Mucosa of rectum (tissue), 2 donors: Measurements from ENCODE around the gene NUP188.
A peak's percentile ranks its signal among the peaks of the same experiment; 100 is the strongest.

Experiments used
- H3K27ac ChIP-seq, 2 donors: one replicate each; pipeline ENCODE4 v1.7.0; 2013; ENCODE audit warnings: inconsistent platforms in 2 of 2, low read depth in 2 of 2, low read length in 2 of 2
- H3K27me3 ChIP-seq, 2 donors: one replicate each; pipeline ENCODE4 v1.7.0; 2013; ENCODE audit warnings: low read length in 2 of 2; ENCODE audit not compliant: control insufficient read depth in 2 of 2, insufficient read depth in 2 of 2
- H3K36me3 ChIP-seq, 2 donors: one replicate each; pipeline ENCODE4 v1.7.0; 2013; ENCODE audit warnings: low read length in 2 of 2; ENCODE audit not compliant: control insufficient read depth in 2 of 2, insufficient read depth in 2 of 2
- H3K4me1 ChIP-seq, 2 donors: one replicate each; pipeline ENCODE4 v1.7.0; 2013; ENCODE audit warnings: low read length in 2 of 2, mild to moderate bottlenecking in 1 of 2; ENCODE audit not compliant: control insufficient read depth in 2 of 2, insufficient read depth in 2 of 2
- H3K4me3 ChIP-seq, 2 donors: one replicate each; pipeline ENCODE4 v1.7.0; 2013; ENCODE audit warnings: low read length in 2 of 2
- H3K9ac ChIP-seq, 2 donors: one replicate each; pipeline ENCODE4 v1.7.0; 2013; ENCODE audit warnings: low read length in 2 of 2, low read depth in 1 of 2, mild to moderate bottlenecking in 1 of 2
- H3K9me3 ChIP-seq, 2 donors: one replicate each; pipeline ENCODE4 v1.7.0; 2013; ENCODE audit warnings: low read length in 2 of 2; ENCODE audit not compliant: control insufficient read depth in 2 of 2
- donor health status: healthy.
- donor health status: Normal muscosa, but diverticular disease.

The NUP188 gene

DNA sequence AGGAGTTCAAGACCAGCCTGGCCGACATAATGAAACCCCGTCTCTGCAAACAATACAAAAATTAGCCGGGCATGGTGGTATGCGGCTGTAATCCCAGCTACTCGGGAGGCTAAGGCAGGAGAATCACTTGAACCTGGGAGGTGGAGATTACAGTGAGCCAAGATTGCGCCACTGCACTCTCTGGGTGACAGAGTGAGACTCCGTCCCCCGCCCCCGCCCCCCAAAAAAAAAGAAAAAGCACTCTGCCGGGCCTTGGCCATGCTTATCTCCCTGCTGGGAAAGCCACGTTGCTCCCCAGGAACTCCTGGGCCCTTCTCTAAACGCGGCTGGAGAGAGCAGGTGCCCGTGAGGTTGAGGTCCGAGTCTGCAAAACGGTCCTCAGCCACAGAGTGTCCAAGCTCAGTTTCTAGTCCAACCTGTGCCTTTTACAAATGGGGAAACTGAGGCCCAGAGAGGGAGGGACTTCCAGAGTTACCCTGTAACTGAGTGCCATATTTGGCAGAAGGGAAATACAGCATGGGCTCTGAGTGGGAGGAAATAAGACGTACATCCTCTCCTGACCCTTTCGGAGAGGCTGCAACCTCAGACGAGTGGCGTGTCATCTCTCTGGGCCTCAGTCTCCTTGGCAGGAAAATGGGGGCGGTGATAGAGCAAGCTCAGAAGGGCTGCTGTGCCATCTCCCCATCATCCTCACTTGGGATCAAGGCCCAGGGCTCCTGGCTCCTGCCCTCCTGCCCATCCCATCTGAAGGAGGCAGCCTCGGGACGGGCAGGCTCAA, 33.3 kb upstream of the NUP188 start:
- Histone ChIP-seq H3K27ac (no peak overlapping the region), H3K27me3 (no peaks in the 10 kb centered on the region), H3K9ac (no peak overlapping the region), H3K4me3 (no peak overlapping the region), H3K36me3 (peaks cover 18 to 19% of the 10 kb centered on the region in 2 donors), H3K4me1 (peaks cover 2 to 13% of the 10 kb centered on the region in 2 donors), H3K9me3 (no peaks in the 10 kb centered on the region)

DNA sequence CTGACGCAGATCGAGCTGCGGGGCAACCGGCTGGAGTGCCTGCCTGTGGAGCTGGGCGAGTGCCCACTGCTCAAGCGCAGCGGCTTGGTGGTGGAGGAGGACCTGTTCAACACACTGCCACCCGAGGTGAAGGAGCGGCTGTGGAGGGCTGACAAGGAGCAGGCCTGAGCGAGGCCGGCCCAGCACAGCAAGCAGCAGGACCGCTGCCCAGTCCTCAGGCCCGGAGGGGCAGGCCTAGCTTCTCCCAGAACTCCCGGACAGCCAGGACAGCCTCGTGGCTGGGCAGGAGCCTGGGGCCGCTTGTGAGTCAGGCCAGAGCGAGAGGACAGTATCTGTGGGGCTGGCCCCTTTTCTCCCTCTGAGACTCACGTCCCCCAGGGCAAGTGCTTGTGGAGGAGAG, 31.3 kb upstream of the NUP188 start:
- Histone ChIP-seq H3K36me3 (peaks cover 10 to 11% of the 10 kb centered on the region in 2 donors), H3K27me3 (no peaks in the 10 kb centered on the region), H3K4me1 (peaks cover 2 to 13% of the 10 kb centered on the region in 2 donors), H3K9ac (no peak overlapping the region), H3K9me3 (no peaks in the 10 kb centered on the region), H3K4me3 (no peak overlapping the region), H3K27ac (peak overlapping the region; percentile 48 to 73)

DNA sequence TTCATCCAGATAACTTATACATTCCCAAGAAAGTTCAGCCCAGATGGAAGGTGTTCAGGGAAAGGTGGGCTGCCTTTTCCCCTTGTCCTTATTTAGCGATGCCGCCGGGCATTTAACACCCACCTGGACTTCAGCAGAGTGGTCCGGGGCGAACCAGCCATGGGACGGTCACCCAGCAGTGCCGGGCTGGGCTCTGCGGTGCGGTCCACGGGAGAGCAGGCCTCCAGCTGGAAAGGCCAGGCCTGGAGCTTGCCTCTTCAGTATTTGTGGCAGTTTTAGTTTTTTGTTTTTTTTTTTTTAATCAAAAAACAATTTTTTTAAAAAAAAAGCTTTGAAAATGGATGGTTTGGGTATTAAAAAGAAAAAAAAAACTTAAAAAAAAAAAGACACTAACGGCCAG, 30.8 kb upstream of the NUP188 start:
- Histone ChIP-seq H3K4me3 (no peak overlapping the region), H3K9me3 (no peaks in the 10 kb centered on the region), H3K27ac (peak overlapping the region; percentile 48 to 73), H3K4me1 (peaks cover 2 to 12% of the 10 kb centered on the region in 2 donors), H3K27me3 (no peaks in the 10 kb centered on the region), H3K36me3 (peaks cover 10 to 11% of the 10 kb centered on the region in 2 donors), H3K9ac (peak overlapping the region in 1 of 2 donors; percentile 35)

DNA sequence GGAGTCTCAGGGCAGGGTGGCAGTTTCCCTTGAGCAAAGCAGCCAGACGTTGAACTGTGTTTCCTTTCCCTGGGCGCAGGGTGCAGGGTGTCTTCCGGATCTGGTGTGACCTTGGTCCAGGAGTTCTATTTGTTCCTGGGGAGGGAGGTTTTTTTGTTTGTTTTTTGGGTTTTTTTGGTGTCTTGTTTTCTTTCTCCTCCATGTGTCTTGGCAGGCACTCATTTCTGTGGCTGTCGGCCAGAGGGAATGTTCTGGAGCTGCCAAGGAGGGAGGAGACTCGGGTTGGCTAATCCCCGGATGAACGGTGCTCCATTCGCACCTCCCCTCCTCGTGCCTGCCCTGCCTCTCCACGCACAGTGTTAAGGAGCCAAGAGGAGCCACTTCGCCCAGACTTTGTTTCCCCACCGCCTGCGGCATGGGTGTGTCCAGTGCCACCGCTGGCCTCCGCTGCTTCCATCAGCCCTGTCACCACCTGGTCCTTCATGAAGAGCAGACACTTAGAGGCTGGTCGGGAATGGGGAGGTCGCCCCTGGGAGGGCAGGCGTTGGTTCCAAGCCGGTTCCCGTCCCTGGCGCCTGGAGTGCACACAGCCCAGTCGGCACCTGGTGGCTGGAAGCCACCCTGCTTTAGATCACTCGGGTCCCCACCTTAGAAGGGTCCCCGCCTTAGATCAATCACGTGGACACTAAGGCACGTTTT, 30.2 kb upstream of the NUP188 start:
- peak overlapping the region; percentile 18 to 44 for H3K27ac ChIP-seq
- H3K4me1 ChIP-seq: peaks cover 2 to 8% of the 10 kb centered on the region in 2 donors
- H3K36me3 ChIP-seq: peaks cover 10 to 11% of the 10 kb centered on the region in 2 donors
- H3K9me3 ChIP-seq: no peaks in the 10 kb centered on the region
- H3K4me3 ChIP-seq: no peak overlapping the region
- H3K27me3 ChIP-seq: no peaks in the 10 kb centered on the region
- H3K9ac ChIP-seq: no peak overlapping the region

DNA sequence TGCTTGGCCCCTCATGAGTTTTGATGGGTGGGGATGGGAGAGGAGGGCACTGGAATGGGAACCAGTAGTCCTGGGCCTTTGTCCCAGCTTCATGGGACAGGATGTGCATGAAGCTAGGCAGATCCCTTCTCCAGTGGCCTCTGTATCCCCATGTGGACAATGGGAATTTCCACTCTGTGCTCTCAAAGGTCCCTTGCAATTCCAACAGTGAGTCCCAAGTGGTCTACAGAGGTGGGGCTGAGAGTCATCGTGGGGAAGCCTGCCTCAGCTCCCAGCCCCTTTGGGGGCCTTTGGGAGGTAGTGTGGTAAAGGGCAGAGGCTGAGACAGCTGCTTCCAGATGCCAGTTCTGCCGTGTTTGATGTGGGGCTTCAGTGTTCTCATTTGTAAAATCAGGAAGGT, 28.6 kb upstream of the NUP188 start:
- Histone ChIP-seq H3K27me3 (no peaks in the 10 kb centered on the region), H3K36me3 (peaks cover 8 to 10% of the 10 kb centered on the region in 2 donors), H3K27ac (no peak overlapping the region), H3K4me3 (no peak overlapping the region), H3K4me1 (peaks cover 2 to 4% of the 10 kb centered on the region in 2 donors), H3K9me3 (no peaks in the 10 kb centered on the region), H3K9ac (no peak overlapping the region)

DNA sequence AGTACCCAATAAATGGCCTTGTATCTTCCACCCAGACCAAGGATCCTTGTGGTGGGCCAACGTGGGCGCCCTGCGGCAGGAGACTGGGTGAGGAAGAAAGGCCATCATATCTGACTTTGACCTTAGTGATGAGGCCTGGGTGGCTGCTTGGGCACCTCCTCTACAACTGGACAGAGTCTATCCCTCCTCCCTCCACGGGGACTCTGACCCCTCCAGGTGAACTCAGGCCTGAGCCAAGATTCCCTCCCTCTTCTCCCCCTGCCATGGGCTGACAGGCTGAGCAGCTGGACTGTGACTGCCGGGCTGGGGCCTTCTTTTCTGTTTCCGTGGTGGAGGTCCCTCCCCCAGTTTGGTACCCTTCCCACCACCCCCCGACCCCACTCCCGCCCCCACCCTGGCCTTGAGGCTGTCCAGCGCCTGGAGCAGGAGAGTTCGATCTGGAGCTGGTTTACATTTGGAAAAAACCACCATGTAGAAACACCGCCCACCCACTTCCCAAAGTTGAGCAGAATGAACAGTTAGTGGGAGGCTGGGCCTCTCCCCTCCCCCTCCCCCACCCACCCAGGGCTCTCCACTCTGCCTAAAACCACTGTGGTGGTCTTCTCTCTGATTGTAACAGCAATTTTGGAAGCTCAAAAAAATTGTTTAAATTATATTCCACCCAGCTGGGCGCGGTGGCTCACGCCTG, 28.0 kb upstream of the NUP188 start:
- peaks cover 2 to 4% of the 10 kb centered on the region in 2 donors for H3K4me1 ChIP-seq
- H3K36me3 ChIP-seq: peaks cover 8 to 10% of the 10 kb centered on the region in 2 donors
- H3K27me3 ChIP-seq: no peaks in the 10 kb centered on the region
- H3K27ac ChIP-seq: no peak overlapping the region
- H3K9me3 ChIP-seq: no peaks in the 10 kb centered on the region
- no peak overlapping the region for H3K4me3 ChIP-seq
- no peak overlapping the region for H3K9ac ChIP-seq

DNA sequence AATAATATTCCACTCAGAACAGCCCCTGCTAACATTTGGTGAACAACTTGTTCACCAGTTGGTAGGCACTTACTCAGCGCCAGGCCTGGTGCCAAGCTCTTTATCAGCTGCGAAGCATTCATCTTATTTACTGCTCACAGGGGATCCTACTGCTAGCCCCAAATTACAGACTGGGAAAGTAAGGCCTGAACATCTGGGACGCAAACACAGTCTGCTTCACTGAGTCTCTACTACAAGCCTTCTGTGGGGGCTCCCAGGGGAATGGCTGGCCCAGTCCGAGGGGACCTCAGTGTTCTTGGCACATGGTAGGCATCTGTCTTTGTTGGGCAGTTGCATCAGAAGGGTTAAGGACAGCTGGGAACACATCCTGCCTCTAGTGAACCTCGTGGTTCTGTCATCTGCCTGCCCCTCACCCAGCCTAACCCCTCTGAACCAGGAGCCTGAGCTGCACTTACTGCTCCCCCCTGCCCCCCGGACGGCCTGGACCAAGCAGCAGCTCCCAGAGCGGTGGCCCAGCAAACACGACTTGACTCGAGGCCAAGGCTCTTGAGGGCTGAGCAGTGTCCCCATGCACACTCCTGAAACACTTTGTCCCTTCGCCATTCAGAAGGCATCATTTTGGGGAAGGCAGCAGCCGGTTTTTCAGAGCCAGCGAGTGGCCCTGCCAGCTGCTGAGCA, 27.0 kb upstream of the NUP188 start, which contains the start of gene PHYHD1:
Gene PHYHD1 (plus strand): TSS at position 602 of the 678 bp plus-strand sequence. CDS start 1,342 bp downstream, outside the sequence.
- Histone ChIP-seq H3K4me3 (peak within 1 kb of the TSS in 1 of 2 donors; percentile 59), H3K9ac (peak within 1 kb of the TSS; percentile 44 to 63), H3K27ac (peak within 1 kb of the TSS; percentile 38 to 61), H3K9me3 (no peaks in the 10 kb centered on the region), H3K27me3 (no peaks in the 10 kb centered on the region), H3K36me3 (peaks cover 5 to 10% of the 10 kb centered on the region in 2 donors), H3K4me1 (peaks cover 2 to 4% of the 10 kb centered on the region in 2 donors)

DNA sequence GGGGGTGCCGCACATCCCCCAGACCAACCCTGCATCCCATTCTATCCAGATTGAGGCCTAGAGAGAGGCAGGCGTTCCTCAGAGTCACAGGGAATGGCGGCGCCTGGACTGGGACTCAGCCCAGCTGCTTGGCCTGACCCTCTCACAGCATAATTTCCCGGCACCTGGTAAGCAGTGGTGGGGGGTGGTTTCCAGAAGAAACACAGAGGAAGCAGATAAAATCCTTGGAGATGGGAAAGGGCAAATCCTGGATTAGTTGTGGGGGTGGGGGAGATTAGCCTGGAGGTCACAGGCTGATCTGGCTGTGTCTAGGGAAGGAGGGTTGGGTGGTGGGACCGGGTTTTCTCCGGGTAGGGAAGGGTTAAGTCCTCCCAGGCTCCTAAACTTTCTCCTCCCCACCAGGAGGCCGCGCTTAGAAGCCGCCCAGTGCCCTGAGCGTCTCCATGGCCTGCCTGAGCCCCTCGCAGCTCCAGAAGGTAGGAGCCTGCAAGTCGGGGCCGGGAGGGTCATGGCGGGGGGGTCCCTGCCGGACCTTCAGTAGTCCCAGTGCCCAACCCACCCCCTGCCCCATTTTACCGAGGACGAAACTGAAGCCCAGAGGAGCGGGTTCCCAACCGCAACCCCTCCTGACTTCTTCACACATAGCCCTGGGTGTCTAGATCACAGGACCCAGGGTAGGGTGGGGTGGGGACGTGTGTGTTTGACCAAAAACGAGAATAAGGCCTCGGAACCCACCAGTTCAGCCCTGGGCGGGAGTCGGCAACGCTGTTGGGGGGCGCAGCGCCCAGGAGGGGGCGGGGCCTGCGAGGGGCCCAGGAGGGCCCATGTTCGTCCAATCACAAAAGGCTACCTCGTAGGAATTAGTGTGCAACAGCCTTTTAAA, 25.4 kb upstream of the NUP188 start:
- Histone ChIP-seq H3K4me1 (no peaks in the 10 kb centered on the region), H3K4me3 (peak overlapping the region; percentile 47 to 59), H3K36me3 (peaks cover 0 to 5% of the 10 kb centered on the region in 2 donors), H3K27me3 (no peaks in the 10 kb centered on the region), H3K9me3 (no peaks in the 10 kb centered on the region), H3K9ac (peak overlapping the region; percentile 44 to 63), H3K27ac (peak overlapping the region; percentile 38 to 61)

DNA sequence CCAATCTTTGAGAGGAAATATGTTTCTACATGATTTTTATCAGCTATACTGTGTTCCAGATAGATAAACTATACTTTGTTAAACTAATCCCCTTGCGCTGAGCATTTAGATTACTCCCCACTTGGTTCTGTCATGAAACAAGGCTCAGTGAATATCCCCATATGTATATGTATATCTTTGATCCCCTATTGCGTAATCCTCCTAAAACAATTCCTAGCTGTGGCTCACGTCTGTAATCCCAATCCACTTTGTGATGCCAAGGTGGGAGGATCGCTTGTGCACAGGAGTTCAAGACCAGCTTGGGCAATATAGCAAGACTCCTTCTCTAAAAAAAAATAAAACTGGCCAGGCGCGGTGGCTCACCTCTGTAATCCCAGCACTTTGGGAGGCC, 24.0 kb upstream of the NUP188 start:
- Histone ChIP-seq H3K9ac (no peak overlapping the region), H3K9me3 (no peaks in the 10 kb centered on the region), H3K27me3 (no peaks in the 10 kb centered on the region), H3K4me1 (no peaks in the 10 kb centered on the region), H3K36me3 (no peaks in the 10 kb centered on the region), H3K27ac (no peak overlapping the region), H3K4me3 (no peak overlapping the region)
